Astrocyte (in vitro differentiated cells and primary cell): ENCODE measurements around the gene HMGXB3.

Experiments used
- CTCF ChIP-seq: IDR thresholded peaks from 2 replicates; pipeline ENCODE4 v1.5.1; 2011; ENCODE audit warnings: low read depth, mild to moderate bottlenecking, inconsistent platforms, low read length, moderate library complexity; ENCODE audit not compliant: insufficient read depth
- EZH2 ChIP-seq: IDR thresholded peaks from 2 replicates; pipeline ENCODE4 v1.6.1; 2012; ENCODE audit warnings: mild to moderate bottlenecking, low read length, inconsistent platforms; ENCODE audit not compliant: insufficient read depth

- TF ChIP-seq CTCF (no peak), EZH2 (no peak)
Measured at GRCh38 chr5:150064681-150065220, 64.2 kb downstream of the HMGXB3 start.
